ENCODE data around the gene HNRNPDL.
"Not testable (repeated sequence)": the region's sequence is repeated elsewhere in the genome, so short reads cannot be mapped to it uniquely, and the experiment has no call there.

The HNRNPDL gene

DNA sequence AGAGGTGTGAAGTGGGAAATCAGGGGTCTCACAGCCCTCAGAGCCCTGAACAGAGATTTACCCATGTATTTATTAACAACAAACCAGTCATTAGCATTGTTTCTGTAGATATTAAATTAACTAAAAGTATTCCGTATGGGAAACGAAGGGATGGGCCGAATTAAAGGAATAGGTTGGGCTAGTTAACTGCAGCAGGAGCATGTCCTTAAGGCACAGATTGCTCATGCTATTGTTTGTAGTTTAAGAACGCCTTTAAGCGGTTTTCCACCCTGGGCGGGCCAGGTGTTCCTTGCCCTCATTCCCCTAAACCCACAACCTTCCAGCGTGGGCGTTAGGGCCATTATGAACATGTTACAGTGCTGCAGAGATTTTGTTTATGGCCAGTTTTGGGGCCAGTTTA, 44.0 kb downstream of the HNRNPDL start:
- DNase-seq (ENCODE audit: low spot score) = not testable (repeated sequence)

DNA sequence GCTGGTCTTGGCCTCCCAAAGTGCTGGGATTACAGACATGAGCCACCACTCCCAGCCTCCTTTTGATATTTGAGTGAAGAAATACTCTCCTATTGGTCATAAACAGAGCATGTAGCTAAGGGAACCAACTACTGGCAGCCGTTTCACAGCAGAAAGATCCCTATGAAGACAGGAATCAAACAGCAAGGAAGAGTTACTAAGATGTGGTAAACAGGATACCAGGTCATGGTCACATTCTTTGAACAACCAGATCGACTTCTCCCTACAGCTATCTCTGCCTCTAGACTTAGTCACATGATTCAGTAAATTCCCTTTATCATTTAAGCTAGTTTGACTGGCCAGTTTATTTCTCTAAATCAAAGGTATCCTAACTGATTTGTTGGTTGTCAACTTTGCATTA, 47.5 kb downstream of the HNRNPDL start:
- DNase-seq (ENCODE audit: low spot score) = no peak

DNA sequence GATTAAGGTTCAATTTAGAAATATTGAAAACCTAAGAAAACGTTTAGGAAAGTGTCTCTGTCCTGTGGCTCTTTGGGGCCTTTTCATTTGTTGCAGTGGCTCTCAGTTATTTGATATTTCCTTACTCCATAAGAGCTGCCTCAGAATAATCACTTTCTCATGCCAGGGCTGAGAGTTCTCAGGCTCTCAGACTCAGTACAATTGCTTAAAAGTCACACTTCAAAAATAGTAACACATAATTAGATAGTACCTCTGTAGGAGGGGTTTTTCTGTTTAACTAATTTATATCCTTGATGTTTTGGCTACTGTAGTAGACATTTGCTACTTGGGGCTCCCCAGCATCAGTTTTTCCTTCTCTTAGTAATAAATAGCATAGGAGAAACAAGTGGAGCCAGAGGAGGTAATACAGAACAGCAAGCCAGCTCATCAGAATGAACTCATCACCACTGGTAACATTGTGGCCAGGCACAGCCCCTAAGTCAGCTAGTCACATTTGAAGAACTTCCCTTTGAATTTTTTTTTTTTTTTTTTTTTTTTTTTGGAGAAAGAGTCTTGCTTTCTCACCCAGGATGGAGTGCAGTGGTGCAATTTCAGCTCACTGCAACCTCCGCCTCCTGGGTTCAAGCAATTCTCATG, 48.5 kb downstream of the HNRNPDL start:
- no peak for DNase-seq (ENCODE audit: low spot score)

DNA sequence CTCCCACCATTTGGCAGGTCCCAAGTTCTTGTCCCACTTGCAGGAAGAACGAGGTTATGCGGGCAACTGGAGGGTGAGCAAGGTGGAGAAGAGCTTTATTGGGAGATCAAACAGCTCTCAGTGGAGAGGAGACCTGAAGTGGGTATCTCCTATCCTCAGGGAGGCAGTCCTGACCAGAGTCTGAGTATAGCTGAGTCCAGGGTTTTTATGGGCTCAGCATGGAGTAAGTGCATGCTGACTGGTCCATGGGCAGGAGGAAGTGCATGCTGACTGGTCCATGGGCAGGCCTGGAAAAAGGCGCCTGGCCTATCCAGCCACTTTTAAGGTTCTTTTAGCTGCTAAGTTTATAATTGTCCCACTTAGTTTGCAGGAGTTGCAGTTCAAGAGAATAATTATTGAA, 49.0 kb downstream of the HNRNPDL start:
- DNase-seq (ENCODE audit: low spot score) = no peak

DNA sequence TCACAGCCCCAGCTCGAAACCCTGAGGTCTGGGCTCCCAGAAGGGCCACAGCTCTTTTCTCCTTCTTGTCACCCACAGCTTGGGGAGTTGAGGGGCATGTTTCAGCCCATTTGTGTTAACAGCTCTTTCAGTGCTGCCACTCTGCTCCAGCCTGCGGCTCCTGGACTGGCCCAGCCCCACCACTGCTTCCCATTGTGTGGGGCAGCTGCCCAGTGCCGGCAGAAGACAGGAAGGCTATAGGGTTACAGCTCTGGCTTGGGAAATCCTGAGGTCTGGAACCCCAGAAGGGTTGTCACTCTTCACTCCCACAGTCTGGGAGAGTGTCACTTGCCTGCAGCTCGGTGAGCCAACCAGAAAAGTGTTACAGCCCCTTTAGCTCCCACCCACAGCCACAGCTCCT, 49.4 kb downstream of the HNRNPDL start:
- DNase-seq (ENCODE audit: low spot score) = no peak

DNA sequence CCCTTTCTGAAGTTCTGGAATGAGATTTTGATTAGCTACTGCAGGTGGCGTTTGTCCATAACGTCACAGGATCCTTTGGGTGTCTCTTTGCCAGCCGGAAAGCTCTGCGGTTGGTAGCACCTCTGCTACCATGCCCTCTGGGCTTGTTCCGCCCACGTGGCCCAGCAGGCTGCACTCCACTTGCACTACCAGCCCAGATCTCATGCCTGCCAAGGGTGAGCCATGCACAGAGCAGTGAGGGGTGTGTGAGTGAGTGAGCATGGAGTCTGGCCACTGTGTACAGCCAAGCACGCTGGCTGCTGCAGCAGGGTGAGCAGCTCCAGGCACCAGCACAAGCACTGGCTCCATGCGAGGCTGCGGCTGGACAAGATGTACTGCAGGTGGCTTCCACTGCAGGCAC, 49.9 kb downstream of the HNRNPDL start:
- DNase-seq (ENCODE audit: low spot score) = no peak

DNA sequence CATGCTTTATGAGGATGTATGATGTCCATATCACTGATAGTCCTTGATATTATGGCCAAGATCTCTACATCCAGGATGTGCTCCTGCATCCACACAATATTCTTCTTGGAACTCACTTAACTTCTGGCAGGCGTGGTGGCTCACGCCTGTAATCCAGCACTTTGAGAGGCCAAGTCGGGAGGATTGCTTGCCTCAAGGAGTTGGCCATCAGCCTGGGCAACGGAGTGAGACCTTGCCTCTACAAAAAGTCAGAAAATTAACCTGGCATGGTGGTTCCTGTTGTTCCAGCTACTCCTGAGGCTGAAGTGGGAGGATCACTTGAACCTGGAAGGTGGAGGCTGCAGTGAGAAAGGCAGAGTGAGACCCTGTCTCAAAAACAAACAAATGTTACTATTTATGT, 54.2 kb downstream of the HNRNPDL start:
- no peak for DNase-seq (ENCODE audit: low spot score)

DNA sequence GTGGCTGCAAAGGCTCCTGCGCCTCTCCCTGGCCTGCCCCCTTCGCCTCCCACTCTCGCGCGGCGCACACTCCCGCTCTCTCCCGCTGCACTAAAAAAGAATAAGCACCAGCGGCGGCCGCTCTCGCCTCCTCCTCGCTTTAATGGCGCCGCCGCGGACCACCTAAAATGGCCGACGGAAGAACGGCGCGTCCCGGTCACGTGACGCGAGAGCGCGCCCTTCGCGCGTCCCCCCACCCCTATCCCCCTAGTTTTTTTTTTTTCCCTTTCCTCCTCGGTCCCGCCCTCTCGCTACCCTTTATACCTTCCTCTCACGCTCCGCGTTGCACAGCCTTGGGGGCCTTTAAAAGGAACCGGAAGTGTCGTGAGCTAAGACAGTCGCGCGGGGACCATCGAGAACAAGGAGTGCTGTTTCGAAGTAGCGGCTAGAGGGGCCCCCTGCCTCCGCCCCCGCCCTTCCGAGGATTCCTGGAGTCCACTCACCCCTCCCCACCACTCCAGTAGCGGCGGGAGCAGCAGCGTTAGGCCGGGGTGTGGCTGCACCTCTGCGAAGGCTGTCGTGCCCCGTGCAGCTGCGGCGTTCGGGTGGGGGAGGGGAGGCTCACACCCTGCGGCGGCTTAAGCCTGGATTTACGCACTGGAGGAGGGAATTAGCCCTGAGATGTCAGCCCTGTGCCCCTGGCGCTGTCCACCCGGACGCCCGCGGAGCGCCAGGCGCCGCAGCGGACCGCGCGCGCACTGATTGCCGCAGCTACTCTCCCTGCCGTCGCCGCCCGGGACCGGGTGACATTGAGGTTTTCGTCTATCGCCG, 56.2 kb downstream of the HNRNPDL start, which contains the start of gene HNRNPD:
HNRNPD (minus strand) TSS at position 176 of the 810 bp plus-strand sequence. CDS start 313 bp downstream, outside the sequence.
- DNase-seq (ENCODE audit: low spot score) = peak; percentile 97

DNA sequence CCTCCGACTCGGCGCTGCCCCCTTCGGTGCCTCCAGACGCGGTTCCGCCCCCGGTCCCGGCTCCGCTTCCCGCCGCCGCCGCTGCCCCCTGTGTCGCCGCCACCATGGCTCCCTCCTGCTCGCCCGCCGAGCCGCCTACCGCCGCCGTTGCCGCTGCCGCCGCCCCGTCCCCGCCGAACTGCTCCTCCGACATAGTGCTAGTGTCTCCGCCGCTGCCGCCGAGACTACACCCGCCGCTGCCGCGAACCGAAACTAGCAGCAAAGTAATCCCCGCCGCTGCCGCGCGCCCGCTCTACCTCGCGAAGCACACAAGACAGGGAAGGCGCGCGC, 56.8 kb downstream of the HNRNPDL start:
- DNase-seq (ENCODE audit: low spot score) = no peak
